Measurements from ENCODE around the gene RND2. TPM values are rescaled to one million over a fixed set of nuclear protein-coding genes. Genes with fewer than 3 reads are reported as not detected.
"Not testable (repeated sequence)": the region's sequence is repeated elsewhere in the genome, so short reads cannot be mapped to it uniquely, and the experiment has no call there.

Gene RND2
- total RNA-seq, 4 donors from 2014 or later, result 0.79 to 2.1 (median 1.8) TPM

DNA sequence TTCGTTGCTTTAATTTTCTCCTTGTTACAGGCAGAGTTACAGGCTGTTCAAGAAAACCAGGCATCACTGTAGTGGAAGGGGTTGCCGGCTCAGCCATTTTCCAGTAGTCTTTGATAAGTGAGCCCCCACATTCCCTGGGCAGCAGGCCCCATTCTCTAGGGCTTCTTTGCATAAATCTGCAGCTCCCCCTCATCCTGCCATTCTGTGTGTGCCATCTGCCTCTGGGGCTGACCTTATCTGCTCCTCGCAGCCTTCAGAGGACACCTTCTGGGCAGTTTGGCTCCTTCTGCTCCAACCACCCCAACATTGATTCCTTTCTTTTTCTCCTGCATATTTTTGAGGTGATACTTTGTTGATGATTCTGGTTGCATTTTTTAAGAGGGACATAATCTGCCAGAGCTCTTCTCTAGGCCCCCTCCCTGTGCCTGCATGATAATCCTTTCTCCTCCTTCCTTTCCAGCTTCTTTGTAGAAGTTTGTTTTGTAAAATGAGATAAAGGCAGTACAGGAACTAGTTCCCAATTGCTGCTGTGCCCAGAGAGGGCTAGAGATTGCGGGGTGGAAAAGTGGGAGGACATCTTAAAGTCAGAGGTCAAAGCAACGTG, 17.1 kb downstream of the RND2 start:
- no peaks in the 10 kb centered on the region for H3K36me3 ChIP-seq
- H3K9me3 ChIP-seq, result no peaks in the 10 kb centered on the region
- DNase-seq (ENCODE audit: low spot score in 2 of 2), result no peak
- no peak overlapping the region for H3K4me3 ChIP-seq
- WGBS, result 79% methylated on average over 5 of the region's 5 CpGs
- no peaks in the 10 kb centered on the region for H3K4me1 ChIP-seq
- no peak overlapping the region for H3K27ac ChIP-seq
- no peaks in the 10 kb centered on the region for H3K27me3 ChIP-seq
- no peak for TF ChIP-seq POLR2A (IDR thresholded peaks at IDR 0.05)
- no peak for TF ChIP-seq CTCF (IDR thresholded peaks at IDR 0.05)
- no peak for TF ChIP-seq POLR2AphosphoS5 (IDR thresholded peaks at IDR 0.05)
- no peak for TF ChIP-seq EP300 (IDR thresholded peaks at IDR 0.05)

DNA sequence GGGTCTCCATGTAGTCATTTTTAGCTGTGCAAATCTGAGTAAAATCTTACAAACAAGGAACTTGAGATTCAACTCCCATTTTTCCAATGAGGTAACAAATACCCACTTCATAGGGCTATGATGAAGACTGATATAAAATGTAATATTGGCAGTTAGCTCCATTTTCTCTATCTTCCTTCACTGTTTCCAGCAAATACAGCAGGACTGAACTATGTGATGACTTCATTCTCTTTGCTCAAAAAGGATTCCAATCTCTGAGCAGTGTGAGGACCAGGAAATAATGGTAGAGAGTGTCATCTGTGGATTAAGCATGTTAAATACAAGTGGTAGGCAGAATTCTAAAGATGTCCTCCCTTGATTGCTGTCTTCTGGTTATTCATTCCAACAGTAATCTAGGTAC, 18.3 kb downstream of the RND2 start:
- no peaks in the 10 kb centered on the region for H3K27me3 ChIP-seq
- no peaks in the 10 kb centered on the region for H3K4me1 ChIP-seq
- TF ChIP-seq CTCF (IDR thresholded peaks at IDR 0.05), result no peak
- no peak for TF ChIP-seq EP300 (IDR thresholded peaks at IDR 0.05)
- no peak for TF ChIP-seq POLR2AphosphoS5 (IDR thresholded peaks at IDR 0.05)
- no peak for TF ChIP-seq POLR2A (IDR thresholded peaks at IDR 0.05)
- H3K9me3 ChIP-seq, result no peaks in the 10 kb centered on the region
- no peak overlapping the region for H3K27ac ChIP-seq
- H3K4me3 ChIP-seq, result no peak overlapping the region
- no peaks in the 10 kb centered on the region for H3K36me3 ChIP-seq
- no peak for DNase-seq (ENCODE audit: low spot score in 2 of 2)

DNA sequence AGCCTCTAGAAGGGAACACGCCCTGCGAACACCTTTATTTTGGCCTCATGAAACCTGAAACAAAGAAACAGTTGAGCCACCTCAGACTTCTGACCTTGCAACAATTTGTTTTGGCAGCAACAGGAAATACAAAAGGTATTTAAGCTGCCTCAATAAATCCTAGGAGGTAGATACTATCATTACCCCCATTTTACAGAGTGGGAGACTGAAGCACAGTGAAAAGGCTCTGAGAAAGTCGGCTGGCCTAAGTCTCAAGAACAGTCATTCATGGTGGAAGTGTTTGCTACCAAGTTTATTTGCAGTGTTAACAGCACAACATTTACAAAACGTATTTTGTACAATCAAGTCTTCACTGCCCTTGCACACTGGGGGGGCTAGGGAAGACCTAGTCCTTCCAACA, 19.0 kb downstream of the RND2 start:
- H3K27me3 ChIP-seq, result no peaks in the 10 kb centered on the region
- WGBS, result 83% methylated on average over 4 of the region's 4 CpGs
- H3K4me3 ChIP-seq, result no peak overlapping the region
- no peak for DNase-seq (ENCODE audit: low spot score in 2 of 2)
- no peaks in the 10 kb centered on the region for H3K4me1 ChIP-seq
- no peak overlapping the region for H3K27ac ChIP-seq
- TF ChIP-seq EP300 (IDR thresholded peaks at IDR 0.05) (no peak), CTCF (IDR thresholded peaks at IDR 0.05) (no peak), POLR2AphosphoS5 (IDR thresholded peaks at IDR 0.05) (no peak), POLR2A (IDR thresholded peaks at IDR 0.05) (no peak)
- no peaks in the 10 kb centered on the region for H3K36me3 ChIP-seq
- no peaks in the 10 kb centered on the region for H3K9me3 ChIP-seq

DNA sequence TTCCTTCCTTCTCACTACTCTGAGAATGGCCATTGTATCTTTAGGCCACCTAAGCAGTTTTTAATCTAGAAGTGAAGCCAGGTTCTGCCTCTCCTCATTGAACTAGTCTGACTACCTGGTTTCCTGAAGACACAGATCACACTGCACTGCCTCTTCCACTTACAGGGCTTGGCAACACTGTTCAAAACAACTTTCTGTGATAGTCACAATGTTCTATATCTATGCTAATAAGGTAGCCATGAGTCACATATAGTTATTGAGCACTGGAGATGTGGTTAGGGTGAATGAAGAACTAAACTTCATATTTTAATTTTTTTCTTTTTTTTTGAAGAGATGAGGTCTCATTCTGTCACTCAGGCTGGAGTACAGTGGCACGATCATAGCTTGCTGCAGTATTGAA, 26.9 kb downstream of the RND2 start:
- no peaks in the 10 kb centered on the region for H3K36me3 ChIP-seq
- WGBS, result 97% methylated on average over 1 of the region's 1 CpG
- TF ChIP-seq POLR2AphosphoS5 (IDR thresholded peaks at IDR 0.05) (no peak), EP300 (IDR thresholded peaks at IDR 0.05) (no peak), POLR2A (IDR thresholded peaks at IDR 0.05) (no peak), CTCF (IDR thresholded peaks at IDR 0.05) (no peak)
- no peak overlapping the region for H3K27ac ChIP-seq
- H3K9me3 ChIP-seq, result no peaks in the 10 kb centered on the region
- H3K27me3 ChIP-seq, result no peaks in the 10 kb centered on the region
- H3K4me1 ChIP-seq, result no peaks in the 10 kb centered on the region
- H3K4me3 ChIP-seq, result no peak overlapping the region
- no peak for DNase-seq (ENCODE audit: low spot score in 2 of 2)

DNA sequence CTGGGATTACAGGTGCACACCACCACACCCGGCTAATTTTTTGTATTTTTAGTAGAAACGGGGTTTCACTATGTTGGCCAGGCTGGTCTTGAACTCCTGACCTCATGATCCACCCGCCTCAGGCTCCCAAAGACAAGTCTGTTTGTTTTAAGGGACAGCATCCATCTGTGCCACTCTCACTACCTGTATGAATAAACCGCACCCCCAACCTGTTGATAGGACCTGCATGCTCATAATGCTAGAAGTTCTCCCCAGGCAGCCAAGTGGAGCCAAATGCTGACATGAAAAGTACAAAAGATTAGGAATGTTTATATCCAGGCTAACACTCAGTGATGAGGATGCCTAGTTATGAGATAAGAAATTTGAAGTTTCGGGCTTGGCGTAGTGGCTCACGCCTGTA, 28.0 kb downstream of the RND2 start:
- H3K36me3 ChIP-seq; H3K4me3 ChIP-seq; H3K27ac ChIP-seq; H3K9me3 ChIP-seq; DNase-seq (ENCODE audit: low spot score in 2 of 2); H3K27me3 ChIP-seq; H3K4me1 ChIP-seq: not testable (repeated sequence)
- over 99% methylated on average over 7 of the region's 7 CpGs for WGBS

GRCh38 chr17:43056051-43056450, 31.0 kb downstream of the RND2 start:
- no peak overlapping the region for H3K4me3 ChIP-seq
- no peaks in the 10 kb centered on the region for H3K9me3 ChIP-seq
- WGBS, result 97% methylated on average over 7 of the region's 7 CpGs
- H3K36me3 ChIP-seq, result no peaks in the 10 kb centered on the region
- H3K27ac ChIP-seq, result no peak overlapping the region
- TF ChIP-seq POLR2A (IDR thresholded peaks at IDR 0.05) (no peak), EP300 (IDR thresholded peaks at IDR 0.05) (no peak), POLR2AphosphoS5 (IDR thresholded peaks at IDR 0.05) (no peak), CTCF (IDR thresholded peaks at IDR 0.05) (no peak)
- DNase-seq (ENCODE audit: low spot score in 2 of 2), result no peak
- H3K27me3 ChIP-seq, result no peaks in the 10 kb centered on the region
- H3K4me1 ChIP-seq, result no peaks in the 10 kb centered on the region
